Activated T-cell treated with anti-CD3 and anti-CD28 coated beads for 4 hours (primary cell): ENCODE measurements around the gene SUPV3L1.
"Not testable (repeated sequence)": the region's sequence is repeated elsewhere in the genome, so short reads cannot be mapped to it uniquely, and the experiment has no call there.

Experiments
- DNase-seq: peaks from one replicate; pipeline ENCODE4 v3.0.0-alpha.2; 2020

The SUPV3L1 gene

DNA sequence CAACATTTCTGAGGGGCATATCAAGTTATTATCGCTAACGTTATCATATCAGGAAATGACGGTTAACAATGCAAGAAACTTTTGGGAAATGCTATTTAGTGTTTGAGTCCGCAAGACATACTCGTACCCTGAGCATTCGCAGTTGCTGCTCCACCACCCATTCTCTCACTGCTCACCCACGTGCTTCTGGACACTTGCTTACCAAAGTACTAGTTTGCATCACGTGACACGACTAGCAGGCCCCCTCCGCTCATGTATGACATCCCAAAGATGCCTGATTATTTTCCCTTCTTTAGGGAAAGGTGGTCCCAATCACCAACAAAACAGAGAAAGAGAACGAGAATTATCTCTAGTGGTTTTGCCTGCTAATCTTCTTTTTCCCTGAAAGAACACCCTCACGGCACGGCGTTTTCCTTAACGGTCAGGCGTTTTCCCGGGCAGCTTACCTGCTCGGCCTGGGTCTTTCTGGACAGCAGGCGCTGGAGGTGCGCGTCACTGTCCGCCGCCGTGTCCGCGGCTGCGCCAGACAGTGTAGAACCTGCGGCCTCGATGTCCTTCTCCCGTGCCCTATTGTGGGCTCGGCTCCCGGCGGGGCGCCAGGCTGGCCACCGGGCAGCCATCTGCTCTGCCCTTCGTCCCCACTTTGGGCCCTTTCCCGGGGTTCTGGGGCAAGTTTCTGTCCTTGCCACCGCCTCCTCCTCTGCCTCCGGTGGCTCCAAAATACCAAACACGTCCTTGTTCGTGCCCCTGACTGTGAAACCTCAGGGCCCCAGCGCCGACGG lies at the start of gene SUPV3L1:
TSS of gene SUPV3L1 (plus strand) at position 492 of the 782 bp plus-strand sequence. CDS start at position 550, 58 bp downstream.
- DNase-seq: peak; percentile 80

DNA sequence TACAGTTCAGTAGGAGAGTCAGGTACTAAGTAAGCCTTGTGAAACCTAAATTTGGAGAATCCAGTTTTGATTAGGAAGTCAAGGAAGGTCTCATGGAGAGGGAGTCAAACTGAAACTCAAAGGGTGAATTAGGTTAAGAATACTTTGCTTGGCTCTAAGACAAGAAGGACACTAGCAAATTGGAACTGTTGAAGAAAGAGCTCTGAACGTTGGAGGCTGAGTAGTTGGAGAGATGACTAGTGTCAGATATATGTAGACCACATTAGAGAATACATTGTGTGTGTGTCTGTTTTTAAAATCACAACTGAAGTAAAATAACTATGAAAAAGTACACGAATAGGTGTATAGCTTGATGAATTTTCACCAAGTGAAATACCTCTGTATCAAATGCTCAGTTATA lies 49.8 kb upstream of the SUPV3L1 start:
- DNase-seq: no peak

DNA sequence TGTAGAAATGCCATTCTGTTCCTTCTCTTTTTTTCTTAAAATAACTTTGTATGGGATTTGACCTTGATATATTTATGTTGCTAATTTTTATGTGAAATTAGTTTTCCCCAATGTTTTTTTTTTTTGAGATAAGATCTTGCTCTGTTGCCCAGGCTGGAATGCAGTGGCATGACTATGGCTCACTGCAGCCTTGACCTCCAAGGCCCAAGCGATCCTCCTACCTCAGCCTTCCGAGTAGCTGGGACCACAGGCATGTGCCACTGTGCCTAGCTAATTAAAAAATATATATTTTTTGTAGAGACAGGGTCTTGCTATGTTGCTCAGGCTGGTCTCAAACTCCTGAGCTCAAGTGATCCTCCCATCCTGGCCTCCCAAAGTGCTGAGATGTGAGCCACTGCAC lies 40.1 kb upstream of the SUPV3L1 start:
- DNase-seq: no peak

DNA sequence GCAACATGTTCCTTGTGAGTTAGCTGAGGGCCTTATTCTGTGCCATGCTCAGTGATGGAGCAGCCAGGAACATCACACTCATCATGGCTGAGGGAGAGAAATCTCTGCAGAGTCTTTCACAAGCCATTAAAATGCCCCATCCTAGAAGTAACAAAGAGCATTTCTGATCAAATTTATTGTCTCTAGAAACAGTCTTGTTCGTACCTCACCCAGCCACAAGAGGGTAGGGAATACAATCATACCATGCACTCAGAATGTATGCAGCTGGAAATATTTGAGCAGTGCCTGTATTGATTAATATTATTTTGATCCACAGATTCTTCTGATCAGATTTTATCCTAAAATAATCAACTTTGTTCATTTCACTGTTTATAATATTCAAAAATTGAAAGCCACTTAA lies 38.7 kb upstream of the SUPV3L1 start:
- no peak for DNase-seq

DNA sequence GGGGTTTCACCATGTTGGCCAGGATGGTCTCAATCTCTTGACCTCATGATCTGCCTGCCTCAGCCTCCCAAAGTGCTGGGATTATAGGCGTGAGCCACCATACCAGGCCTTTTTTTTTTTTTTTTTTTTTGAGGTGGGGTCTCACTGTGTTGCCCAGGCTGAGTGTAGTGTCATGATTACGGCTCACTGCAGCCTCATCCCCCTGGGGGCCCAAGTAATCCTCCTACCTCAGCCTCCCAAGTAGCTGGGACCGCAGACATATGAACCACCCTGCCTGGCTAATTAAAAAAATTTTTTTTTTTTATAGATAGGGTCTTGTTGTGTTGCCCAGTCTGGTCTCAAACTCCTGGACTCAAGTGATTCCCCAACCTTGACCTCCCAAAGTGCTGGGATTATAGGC lies 38.0 kb upstream of the SUPV3L1 start:
- not testable (repeated sequence) for DNase-seq

DNA sequence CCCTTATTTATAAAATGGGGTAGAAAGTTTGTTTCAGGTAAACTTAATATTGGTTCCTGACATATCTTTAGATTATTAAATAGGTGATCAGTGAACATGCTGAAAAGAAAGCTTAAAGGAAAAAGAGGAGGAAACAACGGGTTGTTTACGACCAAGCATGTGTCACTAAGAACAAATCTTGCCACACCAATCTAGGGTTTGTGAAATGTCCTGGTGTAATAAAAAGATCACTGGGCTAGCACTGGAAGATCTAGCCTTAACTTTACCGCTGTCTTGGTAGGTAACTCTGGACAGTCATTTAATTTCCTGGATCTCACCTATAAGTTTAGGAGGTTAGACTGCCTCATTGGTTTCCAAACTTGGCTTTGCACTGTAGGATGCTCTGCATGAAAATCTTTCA lies 37.1 kb upstream of the SUPV3L1 start:
- DNase-seq: no peak

DNA sequence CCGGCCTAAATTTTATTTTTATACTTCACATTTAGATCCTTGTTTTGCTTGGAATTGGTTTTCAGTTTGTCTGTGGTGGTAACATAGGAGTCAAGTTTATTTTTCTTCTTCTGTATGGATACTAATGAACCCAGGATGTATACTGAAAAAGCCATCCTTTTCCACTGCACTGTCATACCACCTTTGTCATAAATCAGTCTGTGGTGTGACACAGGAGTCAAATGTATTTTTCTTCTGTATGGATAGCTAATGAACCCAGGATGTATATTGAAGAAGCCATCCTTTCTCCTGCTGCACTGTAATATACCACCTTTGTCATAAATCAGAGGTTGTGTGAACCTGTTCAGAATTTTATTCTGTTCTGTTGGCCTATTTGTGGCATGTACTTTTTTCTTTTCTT lies 34.7 kb upstream of the SUPV3L1 start:
- DNase-seq: no peak

DNA sequence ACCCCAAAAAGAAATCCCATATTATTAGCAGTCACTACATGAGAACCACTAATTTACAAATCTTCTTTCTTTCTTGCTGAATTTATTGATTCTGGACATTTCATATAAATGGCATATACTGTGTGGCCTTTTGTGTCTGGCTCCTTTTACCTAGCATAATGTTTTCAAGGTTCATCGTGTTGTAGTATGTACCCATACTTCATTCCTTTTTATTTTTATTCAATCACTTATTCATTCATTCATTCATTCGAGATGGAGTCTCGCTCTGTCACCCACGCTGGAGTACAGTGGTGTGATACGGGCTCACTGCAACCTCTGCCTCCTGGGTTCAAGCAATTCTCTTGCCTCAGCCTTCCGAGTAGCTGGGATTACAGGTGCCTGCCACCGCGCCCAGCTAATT lies 34.2 kb upstream of the SUPV3L1 start:
- no peak for DNase-seq

DNA sequence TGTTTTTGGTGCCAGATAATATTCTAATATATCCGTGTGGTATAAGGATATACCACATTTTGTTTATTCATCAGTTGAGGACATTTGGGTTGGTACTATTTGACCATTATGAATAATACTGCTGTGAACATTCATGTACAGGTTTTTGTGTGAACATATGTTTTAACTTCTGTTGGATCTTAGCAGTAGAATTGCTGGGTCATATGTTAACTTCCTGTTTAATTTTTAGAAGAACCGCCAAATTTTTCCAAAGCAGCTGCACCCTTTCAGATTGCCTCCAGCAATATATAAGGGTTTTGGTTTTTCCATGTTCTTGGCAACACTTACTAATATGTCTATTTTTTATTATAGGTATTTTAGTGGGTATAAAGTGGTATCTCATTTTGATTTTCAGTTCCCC lies 33.3 kb upstream of the SUPV3L1 start:
- no peak for DNase-seq

DNA sequence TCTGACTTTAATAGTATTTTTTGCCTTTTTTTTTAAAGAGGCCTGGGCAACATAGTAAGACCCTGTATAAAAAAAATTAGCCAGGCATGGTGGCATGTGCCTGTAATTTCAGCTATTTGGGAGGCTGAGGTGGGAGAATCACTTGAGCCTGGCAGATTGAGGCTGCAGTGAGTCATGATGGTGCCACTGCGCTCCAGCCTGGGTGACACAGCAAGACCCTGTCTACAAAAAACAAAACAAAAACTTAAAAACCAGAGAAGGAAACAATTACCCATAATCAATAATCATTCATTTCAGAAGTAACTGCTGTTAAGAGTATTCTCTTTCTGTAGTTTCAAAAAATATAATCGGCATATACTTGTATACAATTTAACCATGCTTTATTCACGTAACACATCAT lies 28.1 kb upstream of the SUPV3L1 start:
- DNase-seq: no peak

DNA sequence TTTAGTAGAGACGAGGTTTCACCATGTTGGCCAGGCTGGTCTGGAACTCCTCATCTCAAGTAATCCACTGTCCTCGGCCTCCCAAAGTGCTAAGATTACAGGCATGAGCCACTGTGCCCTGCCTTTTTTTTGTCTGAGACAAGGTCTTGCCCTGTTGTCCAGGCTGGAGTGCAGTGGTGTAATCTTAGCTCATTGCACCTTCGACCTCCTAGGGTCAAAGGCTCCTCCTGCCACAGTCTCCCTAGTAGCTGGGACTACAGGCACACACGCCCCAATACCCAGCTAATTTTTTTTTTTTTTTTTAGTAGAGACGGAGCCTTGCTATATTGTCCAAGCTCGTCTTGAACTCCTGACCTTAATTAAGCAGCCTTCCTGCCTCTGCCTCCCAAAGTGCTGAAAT lies 26.8 kb upstream of the SUPV3L1 start:
- no peak for DNase-seq

DNA sequence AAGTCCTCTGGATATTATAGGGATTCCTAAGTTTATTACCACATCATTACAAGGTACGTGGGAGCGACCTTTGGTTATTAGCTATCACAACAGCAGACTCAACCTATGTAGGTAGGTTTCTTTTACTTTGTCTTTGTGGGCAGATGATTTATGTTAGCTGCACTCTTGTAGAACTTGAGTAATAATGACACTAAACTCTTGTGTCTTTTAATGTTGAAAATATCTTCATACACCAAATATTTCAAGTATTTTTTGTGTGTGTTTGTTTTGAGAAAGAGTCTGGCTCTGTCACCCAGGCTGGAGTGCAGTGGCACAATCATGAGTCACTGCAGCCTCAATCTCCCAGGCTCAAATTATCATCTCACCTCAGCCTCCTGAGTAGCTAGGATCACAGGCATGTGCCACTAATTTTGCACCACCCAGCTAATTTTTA lies 19.2 kb upstream of the SUPV3L1 start:
- no peak for DNase-seq

DNA sequence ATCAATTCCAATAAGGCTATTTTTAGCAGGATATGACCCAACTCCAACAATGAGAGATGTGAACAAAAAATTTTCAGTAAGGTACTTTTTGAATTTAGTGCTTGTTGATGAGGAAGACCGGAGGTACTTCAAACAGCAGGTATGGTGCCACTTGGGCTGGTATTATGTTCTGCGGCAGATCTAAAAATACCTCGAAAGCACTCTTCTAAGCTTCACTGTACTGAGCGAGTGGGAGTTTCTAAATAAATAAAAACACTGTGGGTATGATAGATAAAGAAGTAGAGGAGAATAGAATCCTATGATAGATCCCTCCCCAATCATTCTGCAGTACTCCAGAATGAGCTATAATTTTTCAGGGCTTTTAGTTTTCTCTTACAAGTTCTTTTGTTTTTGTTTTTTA lies 11.5 kb upstream of the SUPV3L1 start:
- DNase-seq: no peak

DNA sequence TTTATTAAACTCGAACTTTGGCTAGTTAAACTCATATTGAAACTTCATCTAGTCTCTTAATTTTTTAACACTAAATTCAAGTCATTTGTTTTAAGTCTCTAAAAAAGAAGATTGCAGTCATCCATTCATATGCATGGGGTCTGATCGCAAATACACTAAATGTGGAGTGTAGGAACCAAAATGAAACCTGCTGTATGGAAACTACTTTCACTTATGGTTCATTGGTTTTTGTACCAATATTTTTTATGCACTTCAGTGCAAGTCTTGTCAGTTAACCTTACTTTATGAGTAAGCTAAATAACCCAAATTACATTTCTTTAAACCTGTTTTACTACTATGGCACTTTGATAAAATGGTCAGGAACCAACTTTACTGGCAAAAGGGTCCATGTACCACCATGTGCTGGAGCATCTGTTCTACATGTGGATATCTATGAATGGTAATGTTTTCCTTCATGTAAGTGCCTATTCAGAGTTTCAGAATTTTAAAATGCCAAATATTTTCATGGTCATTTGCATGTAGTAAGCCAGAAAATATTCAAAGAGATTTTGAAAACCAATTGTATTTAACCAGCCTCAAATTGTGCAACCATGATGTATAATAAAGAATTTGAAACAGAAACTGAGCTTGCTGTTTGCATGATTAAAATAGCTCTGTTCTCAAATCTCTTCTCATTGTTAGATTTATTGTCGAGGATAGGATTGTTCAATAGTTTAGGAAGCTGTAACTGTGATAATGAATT lies 7.6 kb upstream of the SUPV3L1 start:
- no peak for DNase-seq

DNA sequence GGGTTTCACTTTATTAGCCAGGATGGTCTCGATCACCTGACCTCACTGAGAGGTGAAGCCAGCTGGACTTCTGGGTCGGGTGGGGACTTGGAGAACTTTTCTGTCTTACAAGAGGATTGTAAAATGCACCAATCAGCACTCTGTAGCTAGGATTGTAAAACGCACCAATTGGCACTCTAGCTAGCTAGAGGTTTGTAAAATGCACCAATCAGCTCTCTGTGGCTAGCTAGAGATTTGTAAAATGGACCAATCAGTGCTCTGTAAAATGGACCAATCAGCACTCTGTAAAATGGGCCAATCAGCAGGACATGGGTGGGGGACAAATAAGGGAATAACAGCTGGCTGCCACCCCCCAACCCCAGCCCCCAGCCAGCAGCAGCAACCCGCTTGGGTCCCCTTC lies 4.7 kb upstream of the SUPV3L1 start:
- DNase-seq: not testable (repeated sequence)

DNA sequence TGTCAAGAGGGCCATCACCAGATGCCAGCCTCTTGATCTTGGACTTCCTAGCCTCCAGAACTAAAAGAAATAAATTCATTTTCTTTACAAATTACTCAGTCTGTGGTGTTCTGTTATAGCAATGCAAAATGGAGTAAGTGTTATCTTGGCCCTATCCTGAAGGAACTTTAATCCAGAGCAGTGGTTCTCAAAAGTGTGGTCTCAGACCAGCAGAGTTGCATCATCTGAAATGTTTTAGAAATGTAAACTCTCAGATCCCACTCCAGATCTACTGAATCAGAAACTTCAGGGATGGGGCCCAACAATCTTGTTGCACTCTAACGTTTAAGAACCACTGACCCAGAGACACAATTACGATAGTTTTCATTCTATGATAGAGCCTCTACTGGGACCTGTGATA lies 3.2 kb upstream of the SUPV3L1 start:
- DNase-seq: no peak

DNA sequence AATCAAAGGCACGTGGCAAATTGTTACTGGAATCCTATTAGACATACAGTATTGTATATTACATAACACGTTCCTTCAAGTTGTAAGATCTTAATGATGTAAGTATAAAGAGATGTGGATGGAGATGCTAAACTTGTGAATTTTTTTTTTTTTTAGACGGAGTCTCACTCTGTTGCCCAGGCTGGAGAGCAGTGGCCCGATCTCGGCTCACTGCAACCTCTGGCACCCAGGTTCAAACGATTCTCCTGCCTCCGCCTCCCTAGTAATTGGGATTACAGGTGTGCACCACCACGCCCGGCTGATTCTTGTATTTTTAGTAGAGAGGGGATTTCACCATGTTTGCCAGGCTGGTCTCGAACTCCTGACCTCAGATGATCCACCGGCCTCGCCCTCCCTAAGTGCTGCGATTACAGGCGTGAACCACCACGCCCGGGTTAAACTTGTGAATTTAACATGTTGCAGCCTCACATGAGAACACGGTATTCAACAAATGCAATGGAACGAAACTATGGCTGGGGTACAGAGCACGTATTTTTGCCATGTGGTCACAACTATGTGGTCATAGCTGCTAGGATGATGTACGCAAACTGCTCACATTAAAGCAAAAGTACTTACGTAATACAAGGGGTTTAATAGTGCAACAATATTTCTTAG lies 818 bp upstream of the SUPV3L1 start:
- DNase-seq: peak; percentile 11

DNA sequence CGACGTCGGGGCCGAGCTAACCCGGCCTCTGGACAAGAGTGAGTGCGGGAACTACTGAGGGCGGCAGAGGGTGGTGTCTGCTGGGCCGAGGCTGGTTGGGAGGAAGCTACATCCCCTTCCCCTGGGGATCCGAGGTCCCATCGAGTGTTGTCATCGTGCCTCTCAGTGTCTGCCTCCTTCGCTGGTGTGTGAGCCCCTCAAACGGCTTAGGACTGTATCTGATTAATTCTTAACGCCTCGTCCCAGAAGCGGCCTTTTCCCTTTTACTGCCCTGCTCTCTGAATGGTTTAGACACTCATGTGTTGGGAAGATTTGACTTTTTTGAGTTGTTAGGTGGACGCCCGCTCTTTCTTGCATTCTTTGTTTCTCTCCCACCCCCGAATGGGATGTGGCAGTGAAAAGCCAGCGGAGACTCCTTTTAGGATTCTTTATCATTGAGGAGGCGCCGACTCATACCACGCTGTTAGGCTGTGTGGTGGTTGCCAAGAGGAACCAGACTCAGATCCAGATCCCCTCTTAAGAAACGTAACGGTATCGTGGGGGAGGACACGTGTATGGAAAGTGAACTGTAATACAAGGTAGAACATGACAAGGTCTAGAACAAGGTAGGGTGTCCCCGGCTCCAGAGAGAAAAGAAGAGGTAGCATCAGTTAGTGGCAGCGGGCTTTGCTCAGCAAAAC lies 631 bp downstream of the SUPV3L1 start:
- DNase-seq: no peak

DNA sequence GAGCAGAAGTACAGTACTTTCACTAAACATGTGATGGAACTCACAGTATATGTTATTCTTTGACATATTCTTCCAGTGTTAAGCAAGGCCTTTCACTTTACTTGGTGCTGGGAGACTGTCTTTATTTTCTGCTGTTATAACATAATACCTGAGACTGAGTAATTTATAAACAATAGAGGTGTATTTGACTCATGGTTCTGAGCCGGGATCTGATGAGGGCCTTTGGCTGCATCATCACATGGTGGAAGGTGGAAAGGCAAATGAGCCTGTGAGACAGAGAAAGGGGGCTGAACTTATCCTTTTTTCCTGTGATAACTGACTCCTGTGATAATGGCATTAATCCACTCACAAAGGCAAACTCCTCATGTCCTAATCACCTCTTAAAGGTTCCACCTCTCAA lies 1.4 kb downstream of the SUPV3L1 start:
- DNase-seq: no peak

DNA sequence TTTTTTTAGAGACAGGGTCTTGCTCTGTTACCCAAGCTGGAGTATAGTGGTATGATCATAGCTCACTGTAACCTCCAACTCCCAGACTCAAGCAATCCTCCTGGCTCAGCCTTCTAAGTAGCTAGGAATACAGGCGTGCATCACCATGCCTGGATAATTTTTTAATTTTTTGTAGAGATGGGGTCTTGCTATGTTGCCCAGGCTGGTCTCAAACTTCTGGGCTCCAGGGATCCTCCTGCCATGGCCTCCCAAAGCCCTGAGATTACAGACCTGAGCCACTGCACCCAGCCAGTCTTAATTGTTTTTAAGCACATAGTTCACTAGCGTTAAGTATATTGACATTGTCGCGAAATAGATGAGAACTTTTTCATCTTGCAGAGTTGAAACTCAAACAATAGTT lies 2.0 kb downstream of the SUPV3L1 start:
- DNase-seq: no peak

DNA sequence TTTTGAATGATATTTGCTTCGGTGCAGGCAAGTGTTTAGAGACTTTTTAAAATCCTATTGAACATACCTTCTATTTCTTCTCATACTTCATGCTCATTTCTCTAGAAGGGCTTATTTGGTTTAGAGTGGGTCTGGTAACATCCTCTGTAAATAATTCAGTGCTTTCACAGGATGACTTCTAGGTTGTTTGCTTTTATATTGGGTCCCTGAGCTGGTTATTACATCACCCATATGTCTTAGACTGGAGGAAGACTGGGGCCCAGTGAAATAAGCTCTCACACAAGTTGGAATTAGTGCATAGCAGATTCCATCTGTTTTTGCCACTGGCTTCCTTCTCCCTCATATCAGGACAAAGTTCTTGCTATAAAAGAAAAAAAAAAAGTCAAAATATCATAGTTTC lies 6.5 kb downstream of the SUPV3L1 start:
- no peak for DNase-seq

DNA sequence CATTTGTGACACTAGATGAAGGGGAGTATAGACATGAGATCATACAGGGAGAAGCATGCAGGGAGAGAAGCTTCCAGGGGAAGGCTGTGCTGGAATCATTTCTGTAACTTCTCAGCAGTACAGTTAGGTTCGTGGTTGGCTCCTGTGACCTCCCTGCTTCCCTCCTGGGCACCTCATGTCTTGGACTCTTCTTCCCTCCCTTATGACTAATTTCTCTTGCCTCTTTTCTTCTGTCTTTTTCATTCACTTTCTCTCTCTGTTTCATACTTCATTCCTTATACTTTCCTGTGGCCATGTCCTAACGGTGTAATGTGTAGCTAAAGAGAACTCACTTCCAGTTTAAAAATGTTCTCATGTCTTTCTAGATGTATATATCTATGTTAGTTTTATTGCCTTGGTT lies 21.0 kb downstream of the SUPV3L1 start:
- DNase-seq: no peak

DNA sequence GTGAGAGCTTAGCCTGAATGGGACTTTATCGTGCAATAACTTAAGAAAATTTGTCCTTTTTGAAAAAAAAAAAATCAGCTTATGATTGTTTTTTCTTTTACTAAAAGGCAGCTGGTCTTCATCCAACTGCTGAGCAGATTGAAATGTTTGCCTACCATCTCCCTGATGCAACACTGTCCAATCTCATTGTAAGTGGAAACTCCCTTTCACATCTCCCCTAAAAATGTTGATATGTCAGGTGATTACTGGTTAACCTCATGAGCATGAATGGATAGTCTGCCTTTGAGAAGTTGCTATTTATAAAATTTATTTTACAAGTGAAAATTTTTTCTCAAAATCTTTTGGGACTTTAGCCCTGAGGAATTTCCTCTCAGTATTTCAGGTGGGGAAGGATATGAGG lies 22.3 kb downstream of the SUPV3L1 start:
- DNase-seq: no peak
